Activated CD4-positive, CD25-positive, alpha-beta regulatory T cell treated with anti-CD3 and anti-CD28 coated beads, Interleukin-2, amount 50 U/mL, for 72 hours (primary cell): Measurements from ENCODE around the gene STX18.

Source experiments
- DNase-seq: peaks from one replicate; pipeline ENCODE4 v3.0.0; 2021

STX18 gene

GRCh38 chr4:4374388-4375098 is 167.3 kb downstream of the STX18 start:
- no peak for DNase-seq
